SU-DHL-6 (cell line): Measurements from ENCODE around the gene PCNX4.

Source experiments
- H2AFZ ChIP-seq: fragments of 200-600 bp; sonication (generic); 2 replicates; pipeline ENCODE4 v1.6.1; 2014; ENCODE audit warnings: low read depth, mild to moderate bottlenecking, moderate library complexity, mixed read lengths, antibody characterized with exemption, low read length; ENCODE audit not compliant: severe bottlenecking
- H3F3A ChIP-seq: fragments of 200-600 bp; shearing (Covaris generic); 2 replicates; pipeline ENCODE4 v1.6.0; 2016; ENCODE audit warnings: antibody characterized with exemption, mild to moderate bottlenecking; ENCODE audit not compliant: insufficient read depth
- H3K27ac ChIP-seq: fragments of 200-600 bp; sonication (generic); 2 replicates; pipeline ENCODE4 v1.5.1; 2016; ENCODE audit warnings: low read depth, mild to moderate bottlenecking, low read length, moderate library complexity, mixed read lengths
- H3K27me3 ChIP-seq: fragments of 200-600 bp; sonication (generic), shearing (Covaris generic); 2 replicates; pipeline ENCODE4 v1.6.0; 2014; ENCODE audit warnings: mild to moderate bottlenecking, low read length
- H3K36me3 ChIP-seq: fragments of 200-600 bp; sonication (generic); 2 replicates; pipeline ENCODE4 v1.6.1; 2014; ENCODE audit warnings: mild to moderate bottlenecking, low read length, mixed read lengths
- H3K4me2 ChIP-seq: fragments of 300-600, 200-600 bp; shearing (Covaris generic), sonication (generic); 2 replicates; pipeline ENCODE4 v1.6.0; 2014; ENCODE audit warnings: low read length, low read depth, mild to moderate bottlenecking; ENCODE audit not compliant: poor library complexity, severe bottlenecking
- H3K4me3 ChIP-seq: fragments of 200-600 bp; sonication (generic); 2 replicates; pipeline ENCODE4 v1.5.1; 2014; ENCODE audit warnings: antibody characterized with exemption, low read length, mild to moderate bottlenecking, mixed read lengths; ENCODE audit not compliant: insufficient read depth, poor library complexity, severe bottlenecking
- H3K79me2 ChIP-seq: fragments of 200-600 bp; sonication (generic); 2 replicates; pipeline ENCODE4 v1.6.1; 2014; ENCODE audit warnings: mild to moderate bottlenecking, low read length, moderate library complexity; ENCODE audit not compliant: insufficient read depth
- H3K9ac ChIP-seq: fragments of 200-600 bp; sonication (generic); 2 replicates; pipeline ENCODE4 v1.7.0; 2014; ENCODE audit warnings: mild to moderate bottlenecking, low read length
- H3K9me2 ChIP-seq: fragments of 200-600 bp; sonication (generic); replicated peaks from 2 replicates; pipeline ENCODE4 v1.6.1; 2014; ENCODE audit warnings: low read length; ENCODE audit not compliant: insufficient read depth
- H3K9me3 ChIP-seq: fragments of 200-600 bp; sonication (generic); 2 replicates; pipeline ENCODE4 v1.6.1; 2014; ENCODE audit warnings: low read length, mixed read lengths; ENCODE audit not compliant: insufficient read depth
- H4K20me1 ChIP-seq: fragments of 200-600 bp; sonication (generic); 2 replicates; pipeline ENCODE4 v1.6.1; 2014; ENCODE audit warnings: low read depth, mild to moderate bottlenecking, antibody characterized with exemption, low read length, moderate library complexity, mixed read lengths
- EZH2phosphoT487 ChIP-seq: fragments of 200-600 bp; sonication (generic), shearing (Covaris generic); conservative IDR thresholded peaks from 2 replicates; pipeline ENCODE4 v1.6.1; 2018; ENCODE audit warnings: mild to moderate bottlenecking, antibody characterized with exemption, low read length, moderate library complexity, mixed read lengths
- TF ChIP-seq, protein P1 (sequence below): fragments of 200-600 bp; sonication (generic); IDR thresholded peaks from one replicate; pipeline ENCODE4 v1.5.1; 2017; ENCODE audit warnings: antibody characterized with exemption, mild to moderate bottlenecking, low read length, moderate library complexity; ENCODE audit not compliant: insufficient read depth, poor library complexity, severe bottlenecking

PCNX4 gene

GRCh38 chr14:60214003-60214402 is 122.3 kb downstream of the PCNX4 start:
- Histone ChIP-seq H3K27me3 (no peaks in the 10 kb centered on the region), H3K79me2 (no peaks in the 10 kb centered on the region), H3K27ac (no peak overlapping the region), H4K20me1 (no peaks in the 10 kb centered on the region), H2AFZ (no peak overlapping the region), H3K36me3 (no peaks in the 10 kb centered on the region), H3F3A (no peaks in the 10 kb centered on the region), H3K4me3 (no peak overlapping the region), H3K9me3 (no peaks in the 10 kb centered on the region), H3K4me2 (no peak overlapping the region), H3K9me2 (no peaks in the 10 kb centered on the region), H3K9ac (no peak overlapping the region)
- TF ChIP-seq, protein P1, sequence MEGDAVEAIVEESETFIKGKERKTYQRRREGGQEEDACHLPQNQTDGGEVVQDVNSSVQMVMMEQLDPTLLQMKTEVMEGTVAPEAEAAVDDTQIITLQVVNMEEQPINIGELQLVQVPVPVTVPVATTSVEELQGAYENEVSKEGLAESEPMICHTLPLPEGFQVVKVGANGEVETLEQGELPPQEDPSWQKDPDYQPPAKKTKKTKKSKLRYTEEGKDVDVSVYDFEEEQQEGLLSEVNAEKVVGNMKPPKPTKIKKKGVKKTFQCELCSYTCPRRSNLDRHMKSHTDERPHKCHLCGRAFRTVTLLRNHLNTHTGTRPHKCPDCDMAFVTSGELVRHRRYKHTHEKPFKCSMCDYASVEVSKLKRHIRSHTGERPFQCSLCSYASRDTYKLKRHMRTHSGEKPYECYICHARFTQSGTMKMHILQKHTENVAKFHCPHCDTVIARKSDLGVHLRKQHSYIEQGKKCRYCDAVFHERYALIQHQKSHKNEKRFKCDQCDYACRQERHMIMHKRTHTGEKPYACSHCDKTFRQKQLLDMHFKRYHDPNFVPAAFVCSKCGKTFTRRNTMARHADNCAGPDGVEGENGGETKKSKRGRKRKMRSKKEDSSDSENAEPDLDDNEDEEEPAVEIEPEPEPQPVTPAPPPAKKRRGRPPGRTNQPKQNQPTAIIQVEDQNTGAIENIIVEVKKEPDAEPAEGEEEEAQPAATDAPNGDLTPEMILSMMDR: no peak
- no peak for TF ChIP-seq EZH2phosphoT487

GRCh38 chr14:60214415-60215126 is 122.8 kb downstream of the PCNX4 start:
- no peaks in the 10 kb centered on the region for H3K9me2 ChIP-seq
- TF ChIP-seq, protein P1: no peak
- TF ChIP-seq EZH2phosphoT487: no peak
- no peaks in the 10 kb centered on the region for H3K27me3 ChIP-seq
- H3K9me3 ChIP-seq: no peaks in the 10 kb centered on the region
- no peaks in the 10 kb centered on the region for H4K20me1 ChIP-seq
- no peak overlapping the region for H3K27ac ChIP-seq
- no peaks in the 10 kb centered on the region for H3F3A ChIP-seq
- no peaks in the 10 kb centered on the region for H3K79me2 ChIP-seq
- H3K36me3 ChIP-seq: no peaks in the 10 kb centered on the region
- no peak overlapping the region for H3K4me3 ChIP-seq
- H2AFZ ChIP-seq: no peak overlapping the region
- H3K9ac ChIP-seq: no peak overlapping the region
- no peak overlapping the region for H3K4me2 ChIP-seq

DNA sequence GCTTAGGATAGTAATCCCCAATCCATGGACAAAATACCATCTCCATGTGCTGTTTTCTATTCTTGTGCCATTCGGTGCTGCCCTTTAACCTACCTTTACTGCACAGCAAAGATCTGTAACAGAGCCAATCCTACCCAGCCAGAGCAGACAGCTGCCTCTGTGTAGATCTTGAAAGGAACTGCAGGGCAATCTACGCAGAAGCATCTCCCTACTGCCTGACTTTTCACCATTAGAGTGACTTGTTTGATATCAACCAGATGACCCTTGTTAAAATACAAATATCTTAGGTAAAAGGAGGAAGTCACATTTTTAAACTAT is 123.4 kb downstream of the PCNX4 start:
- Histone ChIP-seq H3K9me2 (no peaks in the 10 kb centered on the region), H3K79me2 (no peaks in the 10 kb centered on the region), H3F3A (no peaks in the 10 kb centered on the region), H2AFZ (no peak overlapping the region), H3K36me3 (no peaks in the 10 kb centered on the region), H3K9me3 (no peaks in the 10 kb centered on the region), H3K27ac (no peak overlapping the region), H3K4me3 (no peak overlapping the region), H3K27me3 (no peaks in the 10 kb centered on the region), H3K4me2 (no peak overlapping the region), H4K20me1 (no peaks in the 10 kb centered on the region), H3K9ac (no peak overlapping the region)
- TF ChIP-seq, protein P1: no peak
- no peak for TF ChIP-seq EZH2phosphoT487
